ENCODE data around the gene HMSD. TPM values are rescaled to one million over a fixed set of nuclear protein-coding genes. Genes with fewer than 3 reads are reported as not detected.

HMSD gene
- total and polyA plus RNA-seq, 2 experiments from 2014 or later: 2.6 to 25.1 TPM

- Histone ChIP-seq H2AFZ (no peak overlapping the region), H3K4me1 (ENCODE audit: insufficient read depth) (no peaks in the 10 kb centered on the region), H3F3A (replicated peaks; ENCODE audit: low read depth) (no peaks in the 10 kb centered on the region), H3K27ac (ENCODE audit: low read depth) (no peak overlapping the region), H3K27me3 (ENCODE audit: insufficient read depth) (peaks cover 31% of the 10 kb centered on the region), H3K4me2 (no peak overlapping the region), H3K79me2 (replicated peaks; ENCODE audit: insufficient read depth) (no peaks in the 10 kb centered on the region), H3K9me2 (ENCODE audit: insufficient read depth) (no peaks in the 10 kb centered on the region), H3K4me3 (no peak overlapping the region), H4K20me1 (replicated peaks; ENCODE audit: insufficient read depth) (no peaks in the 10 kb centered on the region), H3K36me3 (ENCODE audit: insufficient read depth) (no peaks in the 10 kb centered on the region)
- Mint-ChIP-seq H3K4me1 (peaks cover 4% of the 10 kb centered on the region; the same call in 2 of the 3 replicates), H3K27me3 (ENCODE audit: insufficient read depth, low read depth, poor library complexity) (peaks cover 25% of the 10 kb centered on the region), H3K9me3 (no peaks in the 10 kb centered on the region), H3K4me3 (no peak overlapping the region), H3K36me3 (ENCODE audit: low read depth) (no peaks in the 10 kb centered on the region), H3K27ac (no peak overlapping the region)
- DNase-seq (ENCODE audit: low spot score) (no peak), ATAC-seq (no peak)
- TF ChIP-seq JUNB (IDR thresholded peaks at IDR 0.05; ENCODE audit: unreplicated experiment): no peak
- TF ChIP-seq ZNF114 (CRISPR knock-in tag; IDR thresholded peaks at IDR 0.05): no peak
- no peak for TF ChIP-seq ZNF331 (CRISPR knock-in tag; IDR thresholded peaks at IDR 0.05; ENCODE audit: low read depth)
- TF ChIP-seq EZH2 (IDR thresholded peaks at IDR 0.05; ENCODE audit: low read depth, unreplicated experiment): no peak
- no peak for TF ChIP-seq POLR2AphosphoS5 (IDR thresholded peaks at IDR 0.05; ENCODE audit: low read depth)
- TF ChIP-seq REST (IDR thresholded peaks at IDR 0.05; ENCODE audit: unreplicated experiment): no peak
- TF ChIP-seq ETS1 (IDR thresholded peaks at IDR 0.05): no peak
- no peak for TF ChIP-seq EZH2phosphoT487 (IDR thresholded peaks at IDR 0.05; ENCODE audit: unreplicated experiment)
- TF ChIP-seq ZNF462 (CRISPR knock-in tag; IDR thresholded peaks at IDR 0.05): no peak
Measured at GRCh38 chr18:63982361-63982760, 33.3 kb downstream of the HMSD start.
